Neural progenitor cell (in vitro differentiated cells): ENCODE data around the gene SCGB3A1.

Source experiments
- EZH2 ChIP-seq: fragments of 200-600 bp; sonication (generic); IDR thresholded peaks from 2 replicates; pipeline ENCODE4 v1.6.1; 2017; ENCODE audit warnings: antibody characterized with exemption, mild to moderate bottlenecking, moderate library complexity
- EZH2phosphoT487 ChIP-seq: fragments of 200-600 bp; sonication (generic); IDR thresholded peaks from 2 replicates; pipeline ENCODE4 v1.6.1; 2017; ENCODE audit warnings: antibody characterized with exemption
- TF ChIP-seq, protein P1 (sequence below): fragments of 200-600 bp; sonication (generic); IDR thresholded peaks from 2 replicates; pipeline ENCODE4 v1.5.1; 2017; ENCODE audit warnings: antibody characterized with exemption, mild to moderate bottlenecking

DNA sequence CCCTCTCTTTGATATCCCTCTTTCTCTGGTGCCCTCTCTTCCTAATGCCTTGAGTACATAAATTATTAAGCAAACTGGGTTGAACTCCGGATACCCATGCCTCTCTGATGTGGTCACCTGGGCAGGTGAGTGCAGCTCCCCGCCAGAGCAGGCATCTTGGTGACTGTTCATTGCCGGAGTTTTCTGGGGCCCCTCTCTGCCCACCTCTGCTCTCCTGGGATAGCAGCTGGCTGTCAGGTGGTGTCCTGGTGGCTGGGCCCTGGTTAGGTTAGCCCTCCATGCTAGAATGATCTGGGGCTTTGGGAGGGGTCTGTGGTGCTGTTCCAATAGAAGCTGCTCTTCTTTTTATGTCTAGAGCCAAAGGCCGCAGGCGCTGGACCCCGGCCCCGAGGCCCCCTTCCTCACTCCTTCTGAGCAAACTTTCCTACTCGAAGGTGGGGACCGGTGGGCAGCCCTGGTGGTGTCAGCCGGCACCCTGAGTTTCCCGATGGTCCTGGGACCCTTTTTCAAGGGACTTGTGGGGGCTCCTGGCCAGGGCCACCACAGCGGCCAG, 4.9 kb upstream of the SCGB3A1 start:
- TF ChIP-seq, protein P1, sequence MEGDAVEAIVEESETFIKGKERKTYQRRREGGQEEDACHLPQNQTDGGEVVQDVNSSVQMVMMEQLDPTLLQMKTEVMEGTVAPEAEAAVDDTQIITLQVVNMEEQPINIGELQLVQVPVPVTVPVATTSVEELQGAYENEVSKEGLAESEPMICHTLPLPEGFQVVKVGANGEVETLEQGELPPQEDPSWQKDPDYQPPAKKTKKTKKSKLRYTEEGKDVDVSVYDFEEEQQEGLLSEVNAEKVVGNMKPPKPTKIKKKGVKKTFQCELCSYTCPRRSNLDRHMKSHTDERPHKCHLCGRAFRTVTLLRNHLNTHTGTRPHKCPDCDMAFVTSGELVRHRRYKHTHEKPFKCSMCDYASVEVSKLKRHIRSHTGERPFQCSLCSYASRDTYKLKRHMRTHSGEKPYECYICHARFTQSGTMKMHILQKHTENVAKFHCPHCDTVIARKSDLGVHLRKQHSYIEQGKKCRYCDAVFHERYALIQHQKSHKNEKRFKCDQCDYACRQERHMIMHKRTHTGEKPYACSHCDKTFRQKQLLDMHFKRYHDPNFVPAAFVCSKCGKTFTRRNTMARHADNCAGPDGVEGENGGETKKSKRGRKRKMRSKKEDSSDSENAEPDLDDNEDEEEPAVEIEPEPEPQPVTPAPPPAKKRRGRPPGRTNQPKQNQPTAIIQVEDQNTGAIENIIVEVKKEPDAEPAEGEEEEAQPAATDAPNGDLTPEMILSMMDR, result no peak
- no peak for TF ChIP-seq EZH2
- no peak for TF ChIP-seq EZH2phosphoT487
